Measurements from ENCODE around the gene EIF4H.

EIF4H gene

GRCh38 chr7:74231232-74231590, 57.1 kb downstream of the EIF4H start:
- TF ChIP-seq, protein P1, sequence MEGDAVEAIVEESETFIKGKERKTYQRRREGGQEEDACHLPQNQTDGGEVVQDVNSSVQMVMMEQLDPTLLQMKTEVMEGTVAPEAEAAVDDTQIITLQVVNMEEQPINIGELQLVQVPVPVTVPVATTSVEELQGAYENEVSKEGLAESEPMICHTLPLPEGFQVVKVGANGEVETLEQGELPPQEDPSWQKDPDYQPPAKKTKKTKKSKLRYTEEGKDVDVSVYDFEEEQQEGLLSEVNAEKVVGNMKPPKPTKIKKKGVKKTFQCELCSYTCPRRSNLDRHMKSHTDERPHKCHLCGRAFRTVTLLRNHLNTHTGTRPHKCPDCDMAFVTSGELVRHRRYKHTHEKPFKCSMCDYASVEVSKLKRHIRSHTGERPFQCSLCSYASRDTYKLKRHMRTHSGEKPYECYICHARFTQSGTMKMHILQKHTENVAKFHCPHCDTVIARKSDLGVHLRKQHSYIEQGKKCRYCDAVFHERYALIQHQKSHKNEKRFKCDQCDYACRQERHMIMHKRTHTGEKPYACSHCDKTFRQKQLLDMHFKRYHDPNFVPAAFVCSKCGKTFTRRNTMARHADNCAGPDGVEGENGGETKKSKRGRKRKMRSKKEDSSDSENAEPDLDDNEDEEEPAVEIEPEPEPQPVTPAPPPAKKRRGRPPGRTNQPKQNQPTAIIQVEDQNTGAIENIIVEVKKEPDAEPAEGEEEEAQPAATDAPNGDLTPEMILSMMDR (IDR thresholded peaks at IDR 0.05), result no peak
- peaks cover 35 to 91% (median 51%) of the 10 kb centered on the region in 3 donors for H3K36me3 ChIP-seq
- H3K27ac ChIP-seq, result no peak overlapping the region
- no peaks in the 10 kb centered on the region for H3K4me1 ChIP-seq
- H3K27me3 ChIP-seq, result no peaks in the 10 kb centered on the region
- H3K4me3 ChIP-seq, result no peak overlapping the region
- DNase-seq, result no peak
- intact Hi-C loops (cut with DNase I; ENCODE audit: low total_unique reads), result no loop called here
- H3K9me3 ChIP-seq, result no peaks in the 10 kb centered on the region

DNA sequence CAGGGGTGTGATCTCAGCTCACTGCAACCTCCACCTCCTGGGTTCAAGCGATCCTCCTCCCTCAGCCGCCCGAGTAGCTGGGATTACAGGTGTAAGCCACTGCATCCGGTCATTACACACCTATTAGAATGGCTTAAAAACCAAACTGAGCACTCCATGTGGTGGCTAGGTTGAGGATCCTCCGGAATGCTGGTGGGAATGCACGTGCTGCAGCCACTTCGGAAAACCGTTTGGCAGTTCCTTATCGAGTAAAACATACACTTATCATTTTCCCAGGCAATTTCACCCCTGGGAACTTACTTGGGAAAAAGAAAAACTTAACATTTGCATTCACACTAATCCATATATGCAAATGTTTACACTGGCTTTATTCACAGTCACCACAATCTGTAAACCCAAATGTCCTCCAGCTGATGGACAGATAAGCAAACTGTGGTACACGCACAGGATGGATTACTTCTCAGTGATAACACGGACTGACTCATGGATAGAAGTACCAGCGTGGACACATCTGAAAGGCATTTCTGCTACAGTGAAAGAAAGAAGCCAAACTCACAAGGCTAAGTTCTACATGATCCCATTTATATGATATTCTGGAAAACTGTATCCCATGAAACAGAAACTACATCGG, 59.6 kb downstream of the EIF4H start:
- Histone ChIP-seq H3K27me3 (no peaks in the 10 kb centered on the region), H3K4me1 (no peaks in the 10 kb centered on the region), H3K36me3 (peaks cover 44 to 99% (median 75%) of the 10 kb centered on the region in 3 donors), H3K27ac (no peak overlapping the region), H3K9me3 (no peaks in the 10 kb centered on the region), H3K4me3 (no peak overlapping the region)
- TF ChIP-seq, protein P1 (IDR thresholded peaks at IDR 0.05), result no peak
- no peak for DNase-seq
- intact Hi-C loops (cut with DNase I; ENCODE audit: low total_unique reads), result no loop called here

- H3K4me1 ChIP-seq, result no peaks in the 10 kb centered on the region
- no peaks in the 10 kb centered on the region for H3K27me3 ChIP-seq
- intact Hi-C loops (cut with DNase I; ENCODE audit: low total_unique reads), result no loop called here
- TF ChIP-seq, protein P1 (IDR thresholded peaks at IDR 0.05), result no peak
- no peak overlapping the region for H3K27ac ChIP-seq
- H3K4me3 ChIP-seq, result no peak overlapping the region
- H3K9me3 ChIP-seq, result no peaks in the 10 kb centered on the region
- no peak for DNase-seq
- peaks cover 49 to 100% (median 87%) of the 10 kb centered on the region in 3 donors for H3K36me3 ChIP-seq
Measured at GRCh38 chr7:74235518-74236268, 61.5 kb downstream of the EIF4H start.

GRCh38 chr7:74236284-74236683, 62.1 kb downstream of the EIF4H start:
- no peaks in the 10 kb centered on the region for H3K9me3 ChIP-seq
- H3K4me3 ChIP-seq, result no peak overlapping the region
- no peaks in the 10 kb centered on the region for H3K27me3 ChIP-seq
- intact Hi-C loops (cut with DNase I; ENCODE audit: low total_unique reads), result no loop called here
- peaks cover 47 to 100% (median 88%) of the 10 kb centered on the region in 3 donors for H3K36me3 ChIP-seq
- H3K4me1 ChIP-seq, result no peaks in the 10 kb centered on the region
- TF ChIP-seq, protein P1 (IDR thresholded peaks at IDR 0.05), result no peak
- H3K27ac ChIP-seq, result no peak overlapping the region
- no peak for DNase-seq

GRCh38 chr7:74240482-74240881, 66.3 kb downstream of the EIF4H start:
- no peak for DNase-seq
- H3K27ac ChIP-seq, result no peak overlapping the region
- H3K9me3 ChIP-seq, result no peaks in the 10 kb centered on the region
- no peak overlapping the region for H3K4me3 ChIP-seq
- no peaks in the 10 kb centered on the region for H3K4me1 ChIP-seq
- peaks cover 49 to 99% (median 83%) of the 10 kb centered on the region in 3 donors for H3K36me3 ChIP-seq
- H3K27me3 ChIP-seq, result no peaks in the 10 kb centered on the region
- TF ChIP-seq, protein P1 (IDR thresholded peaks at IDR 0.05), result no peak
- intact Hi-C loops (cut with DNase I; ENCODE audit: low total_unique reads), result no loop called here

Measured in tibial artery (tissue), 4 donors.